B cell (primary cell): ENCODE results near the gene CSNK1G1.

Experiments used
- CTCF ChIP-seq: fragments of 200-600 bp; IDR thresholded peaks from one replicate; pipeline ENCODE4 v1.8.0; 2022; ENCODE audit warnings: antibody characterized with exemption, mild to moderate bottlenecking
- EZH2 ChIP-seq: IDR thresholded peaks from 2 replicates; pipeline ENCODE4 v1.6.1; 2012; ENCODE audit warnings: borderline replicate concordance, low read depth, mild to moderate bottlenecking, moderate library complexity, low read length; ENCODE audit not compliant: insufficient read depth, poor library complexity, severe bottlenecking

GRCh38 chr15:64148168-64148567 lies 207.8 kb downstream of the CSNK1G1 start:
- no peak for TF ChIP-seq EZH2
- no peak for TF ChIP-seq CTCF
